Left renal pelvis (tissue), 4 donors: ENCODE results near the gene IGIP. TPM values are rescaled to one million over a fixed set of nuclear protein-coding genes. Genes with fewer than 3 reads are reported as not detected.

ENCODE experiments used
- DNase-seq, 4 donors: peaks; one replicate each; pipeline ENCODE4 v3.0.0-alpha.2; 2013; ENCODE audit warnings: low read depth in 4 of 4, low spot score in 3 of 4
- polyA plus RNA-seq, 4 donors: library from polyadenylated mRNA; unstranded; fragments of 120-200 nt; gene quantifications; one replicate each; pipeline ENCODE4 v1.2.1, GENCODE V29; 2013; ENCODE audit not compliant: insufficient read length in 4 of 4

The IGIP gene
- polyA plus RNA-seq, 4 donors, result 7.2 to 8.6 (median 8.3) TPM

GRCh38 chr5:140159014-140159927, 33.5 kb downstream of the IGIP start:
- DNase-seq, result no peak

- no peak for DNase-seq
These were observed 36.5 kb downstream of the IGIP start for GRCh38 chr5:140162275-140162674.

- DNase-seq, result no peak
These were observed 37.0 kb downstream of the IGIP start for GRCh38 chr5:140162781-140163180.

- no peak for DNase-seq
These were observed 39.6 kb downstream of the IGIP start for GRCh38 chr5:140165101-140165922.

- DNase-seq, result no peak
These were observed 40.2 kb downstream of the IGIP start for GRCh38 chr5:140165923-140166270.

- DNase-seq, result no peak
These were observed 41.2 kb downstream of the IGIP start for GRCh38 chr5:140166911-140167310.

GRCh38 chr5:140168371-140168770, 42.6 kb downstream of the IGIP start:
- no peak for DNase-seq

- no peak for DNase-seq
These were observed 43.7 kb downstream of the IGIP start for GRCh38 chr5:140169410-140169809.

GRCh38 chr5:140172483-140172882, 46.7 kb downstream of the IGIP start:
- no peak for DNase-seq

- no peak for DNase-seq
These were observed 48.3 kb downstream of the IGIP start for GRCh38 chr5:140174014-140174413.

- DNase-seq, result peak; percentile 94 to 95 (median 94)
These were observed 49.0 kb downstream of the IGIP start, which contains the start of gene CYSTM1 for GRCh38 chr5:140174465-140175366. Gene CYSTM1 (plus strand): TSS chr5:140175188. CDS start chr5:140194466, 19,278 bp downstream.

- peak; percentile 46 to 57 (median 50) for DNase-seq
These were observed 49.8 kb downstream of the IGIP start for GRCh38 chr5:140175367-140176030.

- no peak for DNase-seq
These were observed 50.3 kb downstream of the IGIP start for GRCh38 chr5:140176031-140176387.

- DNase-seq, result no peak
These were observed 52.3 kb downstream of the IGIP start for GRCh38 chr5:140178086-140178410.

GRCh38 chr5:140178482-140179116, 52.9 kb downstream of the IGIP start:
- DNase-seq, result no peak

Other genes with a start within 250 kb of the IGIP start
- 1 to 10 TPM in 3 of 4 donors, under 1 TPM in 1; 0.93 to 2.2 (median 1.6) TPM for gene NRG2, start 82.6 kb upstream of the IGIP start, polyA plus RNA-seq
- gene PURA, start 11.8 kb upstream of the IGIP start, polyA plus RNA-seq, result 10 to 100 TPM; 11.2 to 14.8 (median 13.5) TPM
- gene CYSTM1, start 49.3 kb downstream of the IGIP start, polyA plus RNA-seq, result 10 to 100 TPM; 20.3 to 67.4 (median 65.4) TPM
- 100 to 1,000 TPM in 2 of 4 donors, 10 to 100 TPM in 2; 75.5 to 110 (median 94.8) TPM for gene PFDN1, start 177.2 kb downstream of the IGIP start, polyA plus RNA-seq
- gene HBEGF, start 220.7 kb downstream of the IGIP start, polyA plus RNA-seq, result 10 to 100 TPM in 3 of 4 donors, 1 to 10 TPM in 1; 8.9 to 11.4 (median 10.7) TPM
- 10 to 100 TPM in 3 of 4 donors, under 1 TPM in 1; 0.63 to 51.1 (median 16.0) TPM for gene SLC4A9, start 234.3 kb downstream of the IGIP start, polyA plus RNA-seq